K562 (cell line): ENCODE results near the gene SPRY4. TPM values are rescaled to one million over a fixed set of nuclear protein-coding genes. Genes with fewer than 3 reads are reported as not detected.

Source experiments
- ADNP ChIP-seq: fragments of 200-800 bp; sonication (Bioruptor generic); IDR thresholded peaks from 2 replicates; pipeline ENCODE4 v1.6.1; 2016; ENCODE audit warnings: missing genetic modification characterization, missing compliant biosample characterization
- EP300 ChIP-seq: IDR thresholded peaks from 2 replicates; pipeline ENCODE4 v1.6.1; 2012; ENCODE audit warnings: low read length, improper control_type of control experiment
- ESRRA ChIP-seq: fragments of 450-650 bp; IDR thresholded peaks from 2 replicates; pipeline ENCODE4 v1.6.1; 2014; ENCODE audit warnings: low read depth, mild to moderate bottlenecking, moderate library complexity, borderline replicate concordance
- HNRNPUL1 ChIP-seq: fragments of 200-400 bp; formaldehyde crosslinking; IDR thresholded peaks from 2 replicates; pipeline ENCODE4 v1.6.1; 2017; ENCODE audit warnings: low read length
- MCM5 ChIP-seq: fragments of 450-650 bp; IDR thresholded peaks from 2 replicates; pipeline ENCODE4 v1.6.1; 2016; ENCODE audit warnings: low read depth
- NR2C1 ChIP-seq, 2 experiments: fragments of 450-650 bp; IDR thresholded peaks; 2 replicates each; pipeline ENCODE4 v1.6.1; 2017; ENCODE audit warnings: mild to moderate bottlenecking in 2 of 2, antibody characterized with exemption in 1 of 2, inconsistent platforms in 1 of 2, missing compliant biosample characterization in 1 of 2, missing genetic modification characterization in 1 of 2
- RCOR1 ChIP-seq, 2 experiments: IDR thresholded peaks; 2 replicates each; pipeline ENCODE4 v1.6.1; 2012; ENCODE audit warnings: low read depth in 2 of 2, low read length in 2 of 2, borderline replicate concordance in 1 of 2, improper control_type of control experiment in 1 of 2
- SMARCA5 ChIP-seq: fragments of 450-650 bp; IDR thresholded peaks from 2 replicates; pipeline ENCODE4 v1.6.1; 2016
- TCF3 ChIP-seq: sonication (generic); formaldehyde crosslinking; IDR thresholded peaks from 2 replicates; pipeline ENCODE4 v1.4.0; 2020; ENCODE audit warnings: mild to moderate bottlenecking, missing genetic modification reagents
- TCF7L2 ChIP-seq: fragments of 150-350 bp; IDR thresholded peaks from 2 replicates; pipeline ENCODE4 v1.6.1; 2016; ENCODE audit warnings: low read depth, mild to moderate bottlenecking, low read length, moderate library complexity
- YBX1 ChIP-seq: fragments of 450-650 bp; IDR thresholded peaks from 2 replicates; pipeline ENCODE4 v1.7.1; 2016; ENCODE audit warnings: mild to moderate bottlenecking
- ZNF699 ChIP-seq: fragments of 250-450 bp; sonication (Bioruptor Pico); IDR thresholded peaks from 2 replicates; pipeline ENCODE4 v1.8.0; 2021; ENCODE audit warnings: mild to moderate bottlenecking, moderate library complexity; ENCODE audit not compliant: insufficient replicate concordance
- polyA plus RNA-seq, 8 experiments: library from polyadenylated mRNA; depleted of rRNA in 4 of 8; stranded (reverse) in 5 of 8; unstranded in 3 of 8; fragments of >200 nt; fragmentation: Nextera tagmentation in 2 of 8; fragmentation: Illumina TruSeq in 1 of 8; extraction: Ambion mirVana in 2 of 8; extraction: Trizol in 1 of 8; gene quantifications; 2 replicates each; pipeline versions ENCODE4 v1.2.1 to v1.2.3, GENCODE V29; 2011 to 2014; ENCODE audit warnings: inconsistent platforms in 1 of 8, missing spikeins in 1 of 8
- total RNA-seq, 7 experiments: library from RNA; depleted of rRNA in 6 of 7; stranded (reverse); fragments of >200 nt in 6 of 7; fragmentation: Illumina TruSeq in 2 of 7; extraction: Trizol in 2 of 7; gene quantifications; 2 replicates each; pipeline versions ENCODE4 v1.2.1 to v1.2.3, GENCODE V29; 2011 to 2021; ENCODE audit warnings: low replicate concordance in 1 of 7
- TF ChIP-seq, protein P1 (sequence below): fragments of 450-650 bp; IDR thresholded peaks from 2 replicates; pipeline ENCODE4 v1.6.1; 2016; ENCODE audit warnings: mild to moderate bottlenecking
- TF ChIP-seq, protein P2 (sequence below), 2 experiments: fragments of 450-650 bp; conservative IDR thresholded peaks; 2 replicates each; pipeline ENCODE4 v1.6.1; 2017; ENCODE audit warnings: mild to moderate bottlenecking in 2 of 2, moderate library complexity in 2 of 2
- TF ChIP-seq, protein P3 (sequence below), 3 experiments: IDR thresholded peaks in 2 of 3; conservative IDR thresholded peaks in 1 of 3; 2 replicates each; pipeline ENCODE4 v1.5.1; 2011 to 2012; ENCODE audit warnings: low read length in 3 of 3, mild to moderate bottlenecking in 3 of 3, control low read depth in 2 of 3, improper control_type of control experiment in 1 of 3, inconsistent platforms in 1 of 3, low read depth in 1 of 3, mixed read lengths in 1 of 3, moderate library complexity in 1 of 3; ENCODE audit not compliant: insufficient read depth in 2 of 3
- TF ChIP-seq, protein P4 (sequence below): fragments of 450-650 bp; IDR thresholded peaks from 2 replicates; pipeline ENCODE4 v1.6.1; 2018; ENCODE audit not compliant: partially characterized antibody

SPRY4 gene
- total and polyA plus RNA-seq, 9 of the 15 experiments (the other 6 are each of a cell fraction or from before 2014, with no cell fraction given) = 2.6 to 24.2 (median 9.5) TPM

DNA sequence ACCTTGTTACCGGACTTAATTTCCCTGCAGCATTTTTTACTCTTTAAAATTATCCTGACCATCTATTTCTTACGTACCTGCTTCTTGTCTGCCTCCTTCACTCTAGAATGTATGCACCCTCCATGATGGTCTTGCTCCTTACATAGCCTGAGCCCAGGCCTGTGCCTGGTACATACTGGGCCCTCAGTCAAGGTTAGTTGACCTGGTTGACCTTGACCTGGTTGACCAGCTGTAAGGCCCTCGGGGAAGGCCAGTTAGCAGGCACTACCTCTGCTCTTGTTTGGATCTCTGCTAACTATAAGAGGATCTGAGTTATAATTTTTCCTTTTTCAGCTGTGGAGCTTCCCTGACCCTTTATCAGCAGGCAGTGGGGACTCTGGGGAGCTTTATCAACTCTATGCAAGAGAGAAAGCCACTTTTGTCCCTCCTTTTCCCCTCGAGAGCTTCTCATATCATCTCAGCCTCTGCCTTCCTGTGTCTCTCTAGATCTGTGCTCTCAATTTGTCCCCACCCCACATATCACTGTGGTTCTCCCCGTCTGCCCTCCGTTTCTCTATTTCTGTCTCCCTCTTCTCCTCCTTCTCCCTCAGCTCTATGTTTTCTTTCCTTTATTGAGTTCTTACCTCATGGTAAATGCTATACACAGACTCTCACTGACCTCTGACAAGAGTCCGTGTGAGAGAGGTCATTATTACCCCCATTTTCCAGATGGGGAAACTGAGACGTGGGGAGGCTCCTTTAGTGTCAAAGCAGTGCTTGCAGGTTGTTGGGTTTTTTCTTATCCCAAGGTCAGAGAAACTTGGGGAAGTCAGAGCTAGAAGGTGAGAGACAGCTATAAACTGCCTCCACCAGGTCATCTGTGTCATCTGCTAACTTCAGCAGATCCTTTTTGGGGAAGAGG lies 28.6 kb downstream of the SPRY4 start (continued):
- TF ChIP-seq, protein P1, sequence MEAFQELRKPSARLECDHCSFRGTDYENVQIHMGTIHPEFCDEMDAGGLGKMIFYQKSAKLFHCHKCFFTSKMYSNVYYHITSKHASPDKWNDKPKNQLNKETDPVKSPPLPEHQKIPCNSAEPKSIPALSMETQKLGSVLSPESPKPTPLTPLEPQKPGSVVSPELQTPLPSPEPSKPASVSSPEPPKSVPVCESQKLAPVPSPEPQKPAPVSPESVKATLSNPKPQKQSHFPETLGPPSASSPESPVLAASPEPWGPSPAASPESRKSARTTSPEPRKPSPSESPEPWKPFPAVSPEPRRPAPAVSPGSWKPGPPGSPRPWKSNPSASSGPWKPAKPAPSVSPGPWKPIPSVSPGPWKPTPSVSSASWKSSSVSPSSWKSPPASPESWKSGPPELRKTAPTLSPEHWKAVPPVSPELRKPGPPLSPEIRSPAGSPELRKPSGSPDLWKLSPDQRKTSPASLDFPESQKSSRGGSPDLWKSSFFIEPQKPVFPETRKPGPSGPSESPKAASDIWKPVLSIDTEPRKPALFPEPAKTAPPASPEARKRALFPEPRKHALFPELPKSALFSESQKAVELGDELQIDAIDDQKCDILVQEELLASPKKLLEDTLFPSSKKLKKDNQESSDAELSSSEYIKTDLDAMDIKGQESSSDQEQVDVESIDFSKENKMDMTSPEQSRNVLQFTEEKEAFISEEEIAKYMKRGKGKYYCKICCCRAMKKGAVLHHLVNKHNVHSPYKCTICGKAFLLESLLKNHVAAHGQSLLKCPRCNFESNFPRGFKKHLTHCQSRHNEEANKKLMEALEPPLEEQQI = no peak
- no peak for TF ChIP-seq TCF7L2
- TF ChIP-seq RCOR1 (IDR thresholded peaks at IDR 0.05; ENCODE audit: borderline replicate concordance in 1 of 2, low read depth in 2 of 2, low read length in 2 of 2) = 0 out of 4 replicates have a peak, but pooled peaks of 1 of the 2 experiments have one; percentile 42
- no peak for TF ChIP-seq ZNF699
- peak; percentile 89 for TF ChIP-seq ADNP (tag)
- TF ChIP-seq EP300 = peak; percentile 46; the same call in 1 of the 2 replicates
- no peak for TF ChIP-seq HNRNPUL1
- TF ChIP-seq TCF3 (CRISPR knock-in tag) = peak; percentile 55
- TF ChIP-seq, protein P2, sequence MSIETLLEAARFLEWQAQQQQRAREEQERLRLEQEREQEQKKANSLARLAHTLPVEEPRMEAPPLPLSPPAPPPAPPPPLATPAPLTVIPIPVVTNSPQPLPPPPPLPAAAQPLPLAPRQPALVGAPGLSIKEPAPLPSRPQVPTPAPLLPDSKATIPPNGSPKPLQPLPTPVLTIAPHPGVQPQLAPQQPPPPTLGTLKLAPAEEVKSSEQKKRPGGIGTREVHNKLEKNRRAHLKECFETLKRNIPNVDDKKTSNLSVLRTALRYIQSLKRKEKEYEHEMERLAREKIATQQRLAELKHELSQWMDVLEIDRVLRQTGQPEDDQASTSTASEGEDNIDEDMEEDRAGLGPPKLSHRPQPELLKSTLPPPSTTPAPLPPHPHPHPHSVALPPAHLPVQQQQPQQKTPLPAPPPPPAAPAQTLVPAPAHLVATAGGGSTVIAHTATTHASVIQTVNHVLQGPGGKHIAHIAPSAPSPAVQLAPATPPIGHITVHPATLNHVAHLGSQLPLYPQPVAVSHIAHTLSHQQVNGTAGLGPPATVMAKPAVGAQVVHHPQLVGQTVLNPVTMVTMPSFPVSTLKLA (conservative IDR thresholded peaks at IDR 0.05) = no peak
- TF ChIP-seq, protein P3, sequence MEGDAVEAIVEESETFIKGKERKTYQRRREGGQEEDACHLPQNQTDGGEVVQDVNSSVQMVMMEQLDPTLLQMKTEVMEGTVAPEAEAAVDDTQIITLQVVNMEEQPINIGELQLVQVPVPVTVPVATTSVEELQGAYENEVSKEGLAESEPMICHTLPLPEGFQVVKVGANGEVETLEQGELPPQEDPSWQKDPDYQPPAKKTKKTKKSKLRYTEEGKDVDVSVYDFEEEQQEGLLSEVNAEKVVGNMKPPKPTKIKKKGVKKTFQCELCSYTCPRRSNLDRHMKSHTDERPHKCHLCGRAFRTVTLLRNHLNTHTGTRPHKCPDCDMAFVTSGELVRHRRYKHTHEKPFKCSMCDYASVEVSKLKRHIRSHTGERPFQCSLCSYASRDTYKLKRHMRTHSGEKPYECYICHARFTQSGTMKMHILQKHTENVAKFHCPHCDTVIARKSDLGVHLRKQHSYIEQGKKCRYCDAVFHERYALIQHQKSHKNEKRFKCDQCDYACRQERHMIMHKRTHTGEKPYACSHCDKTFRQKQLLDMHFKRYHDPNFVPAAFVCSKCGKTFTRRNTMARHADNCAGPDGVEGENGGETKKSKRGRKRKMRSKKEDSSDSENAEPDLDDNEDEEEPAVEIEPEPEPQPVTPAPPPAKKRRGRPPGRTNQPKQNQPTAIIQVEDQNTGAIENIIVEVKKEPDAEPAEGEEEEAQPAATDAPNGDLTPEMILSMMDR (IDR thresholded peaks at IDR 0.05 in 2 of 3, conservative IDR thresholded peaks at IDR 0.05 in 1 of 3; ENCODE audit: insufficient read depth in 2 of 3, low read depth in 1 of 3, low read length in 3 of 3) = no peak
- TF ChIP-seq ESRRA = peak; percentile 90
- TF ChIP-seq SMARCA5 = peak; percentile 87
- TF ChIP-seq YBX1 = no peak
- TF ChIP-seq NR2C1 (IDR thresholded peaks at IDR 0.05) = peak; percentile 21; the same call in 1 of the 2 replicates
- peak; percentile 25; the same call in 1 of the 2 replicates for TF ChIP-seq NR2C1 (tag; IDR thresholded peaks at IDR 0.05)
- TF ChIP-seq, protein P4, sequence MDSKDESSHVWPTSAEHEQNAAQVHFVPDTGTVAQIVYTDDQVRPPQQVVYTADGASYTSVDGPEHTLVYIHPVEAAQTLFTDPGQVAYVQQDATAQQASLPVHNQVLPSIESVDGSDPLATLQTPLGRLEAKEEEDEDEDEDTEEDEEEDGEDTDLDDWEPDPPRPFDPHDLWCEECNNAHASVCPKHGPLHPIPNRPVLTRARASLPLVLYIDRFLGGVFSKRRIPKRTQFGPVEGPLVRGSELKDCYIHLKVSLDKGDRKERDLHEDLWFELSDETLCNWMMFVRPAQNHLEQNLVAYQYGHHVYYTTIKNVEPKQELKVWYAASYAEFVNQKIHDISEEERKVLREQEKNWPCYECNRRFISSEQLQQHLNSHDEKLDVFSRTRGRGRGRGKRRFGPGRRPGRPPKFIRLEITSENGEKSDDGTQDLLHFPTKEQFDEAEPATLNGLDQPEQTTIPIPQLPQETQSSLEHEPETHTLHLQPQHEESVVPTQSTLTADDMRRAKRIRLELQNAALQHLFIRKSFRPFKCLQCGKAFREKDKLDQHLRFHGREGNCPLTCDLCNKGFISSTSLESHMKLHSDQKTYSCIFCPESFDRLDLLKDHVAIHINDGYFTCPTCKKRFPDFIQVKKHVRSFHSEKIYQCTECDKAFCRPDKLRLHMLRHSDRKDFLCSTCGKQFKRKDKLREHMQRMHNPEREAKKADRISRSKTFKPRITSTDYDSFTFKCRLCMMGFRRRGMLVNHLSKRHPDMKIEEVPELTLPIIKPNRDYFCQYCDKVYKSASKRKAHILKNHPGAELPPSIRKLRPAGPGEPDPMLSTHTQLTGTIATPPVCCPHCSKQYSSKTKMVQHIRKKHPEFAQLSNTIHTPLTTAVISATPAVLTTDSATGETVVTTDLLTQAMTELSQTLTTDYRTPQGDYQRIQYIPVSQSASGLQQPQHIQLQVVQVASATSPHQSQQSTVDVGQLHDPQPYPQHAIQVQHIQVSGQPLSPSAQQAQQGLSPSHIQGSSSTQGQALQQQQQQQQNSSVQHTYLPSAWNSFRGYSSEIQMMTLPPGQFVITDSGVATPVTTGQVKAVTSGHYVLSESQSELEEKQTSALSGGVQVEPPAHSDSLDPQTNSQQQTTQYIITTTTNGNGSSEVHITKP = peak; percentile 53
- TF ChIP-seq MCM5 = no peak
